ENCODE results near the gene TP53BP1.

Gene TP53BP1

GRCh38 chr15:43483297-43484128 is 9.4 kb downstream of the TP53BP1 start:
- no peak for DNase-seq

GRCh38 chr15:43473885-43474284 is 19.1 kb downstream of the TP53BP1 start:
- no peak for DNase-seq

DNA sequence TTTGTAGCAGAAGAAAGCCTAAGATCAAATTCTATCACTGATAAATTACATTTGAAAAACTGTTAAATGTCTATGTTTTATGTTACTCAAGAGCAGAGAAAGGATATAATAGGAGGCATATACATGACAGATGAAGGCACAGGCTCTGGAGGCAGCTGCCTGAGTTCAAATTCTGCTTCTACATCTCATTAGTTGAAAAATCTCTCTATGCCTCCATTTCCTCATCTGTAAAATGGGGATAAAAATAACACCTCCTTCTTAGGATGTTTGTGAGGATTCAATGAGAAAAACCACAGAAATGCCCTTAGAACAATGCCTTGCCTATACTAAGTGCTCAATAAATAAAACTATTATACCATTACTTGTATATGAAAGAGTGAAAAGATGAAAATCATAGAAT is 21.0 kb downstream of the TP53BP1 start:
- DNase-seq = no peak

DNA sequence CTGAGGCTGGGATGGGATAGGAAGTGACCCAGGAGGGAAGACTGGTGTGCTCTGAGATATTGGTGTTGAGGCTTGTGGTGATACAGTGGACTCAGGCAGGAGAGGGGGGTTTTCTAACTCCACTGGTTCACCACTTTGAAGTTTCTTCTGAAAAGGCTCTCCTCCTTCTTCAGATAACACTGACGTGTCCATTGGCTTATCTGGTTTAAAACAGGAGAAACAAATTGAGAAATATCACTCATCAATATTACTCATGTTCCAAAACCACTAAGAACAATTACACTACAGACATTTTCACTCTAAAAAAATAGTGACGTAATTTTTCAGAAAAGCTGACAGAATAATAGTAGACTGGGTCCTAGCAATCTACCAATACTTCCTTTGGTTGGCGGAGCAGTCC is 23.1 kb downstream of the TP53BP1 start:
- DNase-seq = no peak

GRCh38 chr15:43465100-43465499 is 27.9 kb downstream of the TP53BP1 start:
- DNase-seq = no peak

- DNase-seq = no peak
These were observed 29.0 kb downstream of the TP53BP1 start for GRCh38 chr15:43463998-43464397.

GRCh38 chr15:43463507-43463906 is 29.4 kb downstream of the TP53BP1 start:
- no peak for DNase-seq

DNA sequence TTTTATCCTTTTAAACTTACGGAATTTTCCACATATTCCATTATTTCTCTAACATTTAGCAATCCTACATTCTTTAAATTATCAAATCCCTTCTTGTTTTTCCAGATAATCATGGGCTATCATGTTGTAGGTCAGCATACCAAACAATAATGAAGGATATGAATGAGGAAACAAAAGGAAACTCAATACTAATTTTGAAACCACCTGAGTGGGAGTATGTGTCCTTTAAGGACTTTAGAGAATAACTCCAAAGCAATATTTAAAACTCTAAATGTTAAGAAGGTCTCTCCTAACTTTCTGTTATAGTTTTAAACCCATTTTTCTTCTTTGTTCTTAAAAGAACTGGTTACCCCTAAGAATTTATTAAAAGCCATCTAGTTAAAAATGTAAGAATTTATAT is 43.0 kb downstream of the TP53BP1 start:
- DNase-seq = no peak

- DNase-seq = no peak
These were observed 46.6 kb downstream of the TP53BP1 start for GRCh38 chr15:43446344-43446743.

GRCh38 chr15:43441316-43441715 is 51.6 kb downstream of the TP53BP1 start:
- DNase-seq = no peak

- peak; percentile 5 for DNase-seq
These were observed 52.2 kb downstream of the TP53BP1 start for GRCh38 chr15:43440721-43441281.

DNA sequence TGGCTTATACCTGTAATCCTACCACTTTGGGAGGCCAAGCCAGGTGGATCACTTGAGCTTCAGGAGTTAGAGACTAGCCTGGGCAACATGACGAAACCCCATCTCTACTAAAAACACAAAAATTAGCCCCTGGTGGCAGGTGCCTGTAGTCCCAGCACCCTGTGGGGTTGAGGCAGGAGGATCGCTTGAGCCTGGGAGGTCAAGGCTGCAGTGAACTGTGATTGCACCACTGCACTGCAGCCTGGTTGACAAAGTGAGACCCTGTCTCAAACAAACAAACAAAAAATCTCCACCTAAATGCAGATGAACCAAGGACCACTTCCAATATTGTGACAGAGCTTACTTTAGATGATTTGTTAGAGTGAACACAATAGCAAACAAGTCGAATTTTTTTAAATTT is 53.7 kb downstream of the TP53BP1 start:
- DNase-seq = no peak

DNA sequence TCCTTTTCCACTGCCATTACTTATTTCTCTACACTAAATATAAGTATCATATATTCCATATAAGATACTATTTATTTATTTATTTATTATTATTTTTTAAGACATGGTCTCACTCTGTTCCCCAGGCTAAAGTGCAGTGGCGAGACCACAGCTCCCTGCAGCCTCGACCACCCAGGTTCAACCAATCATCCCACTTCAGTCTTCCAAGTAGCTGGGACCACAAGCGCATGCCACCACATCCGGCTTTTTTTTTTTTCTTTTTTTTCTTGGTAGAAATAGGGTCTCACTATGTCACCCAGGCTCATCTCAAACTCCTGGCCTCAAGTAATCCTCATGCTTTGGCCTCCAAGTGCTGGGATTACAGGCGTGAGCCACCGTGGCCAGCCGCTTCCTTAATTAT is 56.6 kb downstream of the TP53BP1 start:
- DNase-seq = no peak

DNA sequence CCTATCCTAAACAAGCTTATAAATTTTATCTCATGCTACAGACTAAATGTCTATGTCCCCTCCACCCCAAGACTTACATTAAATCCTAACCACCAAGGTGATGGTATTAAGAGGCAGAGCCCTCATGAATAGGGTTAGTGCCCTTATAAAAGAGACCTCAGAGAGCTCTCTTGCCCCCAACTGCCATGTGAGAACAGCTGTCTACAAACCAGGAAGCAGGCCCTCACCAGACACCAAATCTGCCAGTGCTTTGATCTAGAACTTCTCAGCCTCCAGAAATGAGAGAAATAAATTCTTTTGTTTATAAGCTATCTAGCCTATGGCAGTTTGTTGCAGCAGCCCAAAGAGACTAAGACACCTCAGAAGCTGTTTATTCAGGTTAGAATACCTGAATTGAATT is 58.5 kb downstream of the TP53BP1 start:
- DNase-seq = no peak

GRCh38 chr15:43433661-43434303 is 59.2 kb downstream of the TP53BP1 start:
- DNase-seq = no peak

DNA sequence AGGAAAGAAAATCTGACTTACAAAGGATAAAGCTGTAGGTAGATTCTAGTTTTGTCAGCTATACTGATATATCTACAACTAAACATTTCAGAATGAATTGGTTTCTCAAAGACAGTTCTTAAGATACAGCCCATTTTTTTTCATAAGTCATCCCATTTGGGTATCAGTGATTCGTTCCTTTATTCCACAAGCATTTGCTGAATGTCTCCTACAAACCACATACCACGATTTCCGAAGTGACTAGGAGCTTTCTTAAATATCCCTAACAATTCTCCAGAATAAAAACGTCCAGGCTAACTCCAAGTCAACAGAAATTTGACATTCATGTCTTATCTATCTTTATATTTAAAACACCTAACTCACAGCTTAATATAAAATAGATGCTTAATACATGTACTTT is 59.8 kb downstream of the TP53BP1 start:
- no peak for DNase-seq

DNA sequence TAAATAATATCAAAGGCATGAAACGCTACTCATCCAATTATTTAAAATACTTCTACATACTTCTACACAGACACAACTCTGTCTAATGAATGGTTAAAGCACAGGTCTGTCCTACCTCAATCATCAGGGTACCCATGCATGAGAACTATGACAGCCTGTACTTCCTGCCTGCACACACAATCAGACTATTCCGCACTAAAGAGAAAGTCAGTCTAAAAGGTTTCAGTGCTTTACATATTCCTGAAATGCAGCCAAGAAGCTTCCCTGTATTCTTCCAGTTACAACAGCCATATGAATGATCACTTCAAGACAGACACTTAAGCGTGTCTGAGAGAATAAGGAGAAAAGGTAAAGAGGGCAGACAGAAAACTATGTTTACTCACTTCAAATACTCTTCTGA is 63.3 kb downstream of the TP53BP1 start:
- no peak for DNase-seq

DNA sequence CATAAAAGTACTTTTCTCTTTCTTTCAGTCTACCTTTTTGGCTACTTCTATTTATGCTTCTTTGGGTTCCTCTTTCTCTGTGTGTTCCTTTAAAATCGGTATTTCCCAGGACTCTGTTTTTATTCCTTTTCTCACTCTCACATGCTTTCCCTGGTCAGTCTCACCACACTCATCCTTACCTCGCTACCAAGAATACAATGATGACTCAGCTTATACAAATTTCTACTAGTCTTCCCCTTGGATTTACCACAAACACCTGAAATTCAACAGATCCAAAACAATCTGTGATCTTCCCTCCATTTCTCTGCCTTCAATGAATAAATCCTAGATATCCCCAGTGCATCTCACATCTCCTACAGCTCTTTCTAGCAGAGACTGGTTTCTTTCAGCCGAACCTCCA is 69.2 kb downstream of the TP53BP1 start:
- DNase-seq = no peak

DNA sequence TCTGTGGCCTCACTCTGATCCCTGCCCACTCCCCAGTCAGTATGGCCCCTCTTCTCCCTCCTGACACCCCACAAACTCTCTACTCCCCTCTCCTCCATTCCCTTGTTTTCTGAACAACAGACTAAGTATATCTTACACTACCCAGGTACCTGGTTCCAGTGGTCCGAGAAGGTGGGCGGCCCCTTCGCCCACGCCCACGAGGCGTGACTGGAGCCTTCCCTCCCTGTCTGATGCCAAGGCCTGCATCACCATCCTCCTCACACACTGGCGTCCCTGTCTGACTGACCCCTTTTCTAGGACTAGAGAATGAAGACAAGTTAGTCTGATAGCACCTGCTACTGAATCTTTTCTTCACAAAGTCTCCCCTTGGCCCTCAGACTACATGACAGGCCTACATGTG is 72.1 kb downstream of the TP53BP1 start:
- no peak for DNase-seq

GRCh38 chr15:43420435-43420834 is 72.5 kb downstream of the TP53BP1 start:
- no peak for DNase-seq

- no peak for DNase-seq
These were observed 78.8 kb downstream of the TP53BP1 start for GRCh38 chr15:43414196-43414595.

- DNase-seq = no peak
These were observed 80.9 kb downstream of the TP53BP1 start for GRCh38 chr15:43412096-43412495.

DNA sequence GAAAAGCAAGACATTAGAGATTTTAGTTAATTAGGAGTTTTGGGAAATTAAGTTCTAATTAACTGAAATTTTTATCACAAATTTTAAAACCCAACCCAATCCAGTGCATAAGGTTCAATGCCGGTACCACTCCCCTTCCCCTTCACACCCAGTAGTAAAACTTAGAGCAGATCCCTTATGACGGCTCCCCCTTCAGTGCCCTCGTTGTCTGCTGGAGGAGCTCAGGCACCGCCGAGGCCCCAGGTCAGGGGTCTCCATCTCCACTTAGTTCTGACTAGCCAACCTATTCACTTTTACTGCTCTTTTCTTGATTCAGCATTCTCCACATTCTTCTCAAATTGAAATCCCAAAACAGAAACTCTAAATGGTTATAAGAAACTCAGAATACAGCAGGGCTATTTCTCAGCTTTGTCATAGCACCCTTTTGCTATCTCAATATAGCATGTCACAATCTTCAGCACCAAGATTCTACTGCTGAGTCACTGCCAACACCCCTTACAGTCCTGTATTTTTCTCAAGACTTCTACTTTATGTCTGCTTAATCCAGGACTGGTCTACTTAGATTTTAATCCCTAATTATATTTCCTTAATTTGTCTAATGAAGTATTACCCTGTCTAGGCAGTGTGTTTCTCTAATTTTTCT is 82.3 kb downstream of the TP53BP1 start:
- no peak for DNase-seq

DNA sequence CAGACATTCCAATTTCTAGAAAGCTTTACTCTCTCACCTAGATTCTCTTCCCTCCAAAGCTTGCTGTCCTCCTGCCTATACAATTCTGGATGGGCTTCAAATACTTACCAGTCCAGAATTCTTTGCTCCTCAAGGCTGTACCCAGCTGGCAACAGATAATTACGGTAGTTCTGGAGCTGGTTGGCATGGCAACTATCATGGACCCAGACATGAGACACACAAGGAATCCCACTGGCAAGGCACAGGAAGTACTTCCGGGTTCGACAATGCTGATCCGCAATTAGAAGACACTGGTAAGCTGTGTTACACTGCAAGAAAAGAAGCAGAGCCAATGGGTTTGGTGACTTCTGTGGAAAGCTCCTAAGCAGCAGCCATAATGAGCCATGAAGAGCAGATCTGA is 84.2 kb downstream of the TP53BP1 start:
- no peak for DNase-seq
